ENCODE results near the gene BGLAP. TPM values are rescaled to one million over a fixed set of nuclear protein-coding genes. Genes with fewer than 3 reads are reported as not detected.
"Not testable (repeated sequence)": the region's sequence is repeated elsewhere in the genome, so short reads cannot be mapped to it uniquely, and the experiment has no call there.

The BGLAP gene
- total RNA-seq, 1 donor from 2014 or later, result 2.5 TPM

- H3K4me1 Mint-ChIP-seq (ENCODE audit: low read depth), result peaks cover 53% of the 10 kb centered on the region
- no peaks in the 10 kb centered on the region for H3K27me3 Mint-ChIP-seq (ENCODE audit: insufficient read depth)
- peak; percentile 93 for DNase-seq (ENCODE audit: low spot score)
- peaks cover 46% of the 10 kb centered on the region for H3K36me3 Mint-ChIP-seq (ENCODE audit: low read depth)
- intact Hi-C loops (cut with micrococcal nuclease), result loop anchor here (1.0 to 10.0 kb wide), 5 partner anchors 10 to 888 kb away; partner anchors contain the start of genes RUSC1, SLC25A44 and SMG5
- H3K9me3 Mint-ChIP-seq, result no peaks in the 10 kb centered on the region
- peak within 1 kb of the TSS; percentile 97 for H3K27ac Mint-ChIP-seq
- H3K4me3 Mint-ChIP-seq, result peak within 1 kb of the TSS; percentile 92
Measured at GRCh38 chr1:156212833-156213643, 28.9 kb upstream of the BGLAP start, which contains the start of gene PMF1. Gene PMF1 (plus strand): TSS chr1:156213007. CDS start chr1:156213016, 9 bp downstream.

GRCh38 chr1:156213644-156213966 lies 28.4 kb upstream of the BGLAP start:
- intact Hi-C loops (cut with micrococcal nuclease), result loop anchor here (1.0 to 10.0 kb wide), 4 partner anchors 10 to 889 kb away; partner anchors contain the start of genes RUSC1, SLC25A44 and SMG5
- peak overlapping the region; percentile 92 for H3K4me3 Mint-ChIP-seq
- H3K27me3 Mint-ChIP-seq (ENCODE audit: insufficient read depth), result no peaks in the 10 kb centered on the region
- H3K4me1 Mint-ChIP-seq (ENCODE audit: low read depth), result peaks cover 54% of the 10 kb centered on the region
- no peaks in the 10 kb centered on the region for H3K9me3 Mint-ChIP-seq
- peaks cover 47% of the 10 kb centered on the region for H3K36me3 Mint-ChIP-seq (ENCODE audit: low read depth)
- peak overlapping the region; percentile 97 for H3K27ac Mint-ChIP-seq
- DNase-seq (ENCODE audit: low spot score), result no peak

GRCh38 chr1:156214024-156214748 lies 27.8 kb upstream of the BGLAP start:
- Mint-ChIP-seq H3K27me3 (ENCODE audit: insufficient read depth) (no peaks in the 10 kb centered on the region), H3K4me1 (ENCODE audit: low read depth) (peaks cover 51% of the 10 kb centered on the region), H3K27ac (peak overlapping the region; percentile 94), H3K36me3 (ENCODE audit: low read depth) (peaks cover 41% of the 10 kb centered on the region), H3K9me3 (no peaks in the 10 kb centered on the region), H3K4me3 (peak overlapping the region; percentile 84)
- DNase-seq (ENCODE audit: low spot score), result no peak
- intact Hi-C loops (cut with micrococcal nuclease), result loop anchor here (10.0 kb wide), 1 partner anchor 889 kb away; the partner anchor contains the start of gene RUSC1

- not testable (repeated sequence) for H3K9me3 Mint-ChIP-seq; H3K27me3 Mint-ChIP-seq (ENCODE audit: insufficient read depth); DNase-seq (ENCODE audit: low spot score)
- peaks cover 55% of the 10 kb centered on the region for H3K4me1 Mint-ChIP-seq (ENCODE audit: low read depth)
- peaks cover 38% of the 10 kb centered on the region for H3K36me3 Mint-ChIP-seq (ENCODE audit: low read depth)
- peak overlapping the region; percentile 75 for H3K27ac Mint-ChIP-seq
- peak overlapping the region; percentile 32 for H3K4me3 Mint-ChIP-seq
- intact Hi-C loops (cut with micrococcal nuclease), result loop anchor here (10.0 kb wide), 1 partner anchor 892 kb away; the partner anchor contains the start of gene RUSC1
Measured at GRCh38 chr1:156216361-156217086, 25.5 kb upstream of the BGLAP start.

- Mint-ChIP-seq H3K4me1 (ENCODE audit: low read depth) (peaks cover 55% of the 10 kb centered on the region), H3K27ac (peak overlapping the region; percentile 99), H3K36me3 (ENCODE audit: low read depth) (peaks cover 43% of the 10 kb centered on the region), H3K27me3 (ENCODE audit: insufficient read depth) (no peaks in the 10 kb centered on the region), H3K4me3 (peak overlapping the region; percentile 63), H3K9me3 (no peaks in the 10 kb centered on the region)
- peak; percentile 53 for DNase-seq (ENCODE audit: low spot score)
- intact Hi-C loops (cut with micrococcal nuclease), result loop anchor here (1.0 to 10.0 kb wide), 6 partner anchors 8 to 893 kb away; partner anchors contain the start of gene RUSC1
Measured at GRCh38 chr1:156217871-156218270, 24.1 kb upstream of the BGLAP start.

- H3K27me3 Mint-ChIP-seq (ENCODE audit: insufficient read depth), result no peaks in the 10 kb centered on the region
- H3K9me3 Mint-ChIP-seq, result no peaks in the 10 kb centered on the region
- peaks cover 59% of the 10 kb centered on the region for H3K4me1 Mint-ChIP-seq (ENCODE audit: low read depth)
- peak overlapping the region; percentile 92 for H3K27ac Mint-ChIP-seq
- DNase-seq (ENCODE audit: low spot score), result no peak
- H3K4me3 Mint-ChIP-seq, result no peak overlapping the region
- intact Hi-C loops (cut with micrococcal nuclease), result loop anchor here (10.0 kb wide), 1 partner anchor 245 kb away; the partner anchor contains the start of gene ARHGEF2
- peaks cover 45% of the 10 kb centered on the region for H3K36me3 Mint-ChIP-seq (ENCODE audit: low read depth)
Measured at GRCh38 chr1:156220226-156220625, 21.8 kb upstream of the BGLAP start.

GRCh38 chr1:156221986-156222692 lies 19.8 kb upstream of the BGLAP start:
- Mint-ChIP-seq H3K4me1 (ENCODE audit: low read depth) (peaks cover 72% of the 10 kb centered on the region), H3K27me3 (ENCODE audit: insufficient read depth) (no peaks in the 10 kb centered on the region), H3K27ac (peak overlapping the region; percentile 97), H3K9me3 (no peaks in the 10 kb centered on the region), H3K4me3 (peak overlapping the region; percentile 54), H3K36me3 (ENCODE audit: low read depth) (peaks cover 51% of the 10 kb centered on the region)
- intact Hi-C loops (cut with micrococcal nuclease), result loop anchor here (10.0 kb wide), 1 partner anchor 247 kb away; the partner anchor contains the start of gene ARHGEF2
- DNase-seq (ENCODE audit: low spot score), result no peak

GRCh38 chr1:156225677-156226014 lies 16.3 kb upstream of the BGLAP start:
- Mint-ChIP-seq H3K9me3 (no peaks in the 10 kb centered on the region), H3K27me3 (ENCODE audit: insufficient read depth) (no peaks in the 10 kb centered on the region), H3K4me1 (ENCODE audit: low read depth) (peaks cover 57% of the 10 kb centered on the region), H3K4me3 (peak overlapping the region; percentile 6), H3K36me3 (ENCODE audit: low read depth) (peaks cover 56% of the 10 kb centered on the region), H3K27ac (peak overlapping the region; percentile 88)
- DNase-seq (ENCODE audit: low spot score), result no peak
- intact Hi-C loops (cut with micrococcal nuclease), result loop anchor here (1.0 to 10.0 kb wide), 8 partner anchors 7 to 251 kb away; partner anchors contain the start of genes ARHGEF2 and SMG5

- H3K27me3 Mint-ChIP-seq (ENCODE audit: insufficient read depth), result no peaks in the 10 kb centered on the region
- peaks cover 53% of the 10 kb centered on the region for H3K36me3 Mint-ChIP-seq (ENCODE audit: low read depth)
- peak overlapping the region; percentile 79 for H3K27ac Mint-ChIP-seq
- intact Hi-C loops (cut with micrococcal nuclease), result loop anchor here (1.0 to 10.0 kb wide), 3 partner anchors 8 to 251 kb away; partner anchors contain the start of genes ARHGEF2 and SMG5
- H3K4me3 Mint-ChIP-seq, result peak overlapping the region; percentile 53
- peaks cover 52% of the 10 kb centered on the region for H3K4me1 Mint-ChIP-seq (ENCODE audit: low read depth)
- DNase-seq (ENCODE audit: low spot score), result no peak
- H3K9me3 Mint-ChIP-seq, result no peaks in the 10 kb centered on the region
Measured at GRCh38 chr1:156226116-156226538, 15.9 kb upstream of the BGLAP start.

- H3K9me3 Mint-ChIP-seq, result no peaks in the 10 kb centered on the region
- H3K4me1 Mint-ChIP-seq (ENCODE audit: low read depth), result peaks cover 45% of the 10 kb centered on the region
- H3K27ac Mint-ChIP-seq, result peak overlapping the region; percentile 79
- DNase-seq (ENCODE audit: low spot score), result no peak
- H3K36me3 Mint-ChIP-seq (ENCODE audit: low read depth), result peaks cover 46% of the 10 kb centered on the region
- H3K4me3 Mint-ChIP-seq, result no peak overlapping the region
- intact Hi-C loops (cut with micrococcal nuclease), result loop anchor here (1.0 to 10.0 kb wide), 3 partner anchors 8 to 252 kb away; partner anchors contain the start of genes ARHGEF2 and SMG5
- no peaks in the 10 kb centered on the region for H3K27me3 Mint-ChIP-seq (ENCODE audit: insufficient read depth)
Measured at GRCh38 chr1:156226782-156227181, 15.2 kb upstream of the BGLAP start.

GRCh38 chr1:156228501-156228900 lies 13.5 kb upstream of the BGLAP start:
- no peaks in the 10 kb centered on the region for H3K27me3 Mint-ChIP-seq (ENCODE audit: insufficient read depth)
- no peak overlapping the region for H3K4me3 Mint-ChIP-seq
- DNase-seq (ENCODE audit: low spot score), result no peak
- intact Hi-C loops (cut with micrococcal nuclease), result loop anchor here (10.0 kb wide), 1 partner anchor 254 kb away; the partner anchor contains the start of gene ARHGEF2
- no peak overlapping the region for H3K27ac Mint-ChIP-seq
- peaks cover 28% of the 10 kb centered on the region for H3K4me1 Mint-ChIP-seq (ENCODE audit: low read depth)
- no peaks in the 10 kb centered on the region for H3K9me3 Mint-ChIP-seq
- peaks cover 34% of the 10 kb centered on the region for H3K36me3 Mint-ChIP-seq (ENCODE audit: low read depth)
